DMS153 (cell line): ENCODE measurements around the gene UPK3A.
"Not testable (repeated sequence)": the region's sequence is repeated elsewhere in the genome, so short reads cannot be mapped to it uniquely, and the experiment has no call there.

Experiments used
- DNase-seq: peaks from one replicate; lab custom pipeline; 2025; lab: John Stamatoyannopoulos, UW

UPK3A gene

DNA sequence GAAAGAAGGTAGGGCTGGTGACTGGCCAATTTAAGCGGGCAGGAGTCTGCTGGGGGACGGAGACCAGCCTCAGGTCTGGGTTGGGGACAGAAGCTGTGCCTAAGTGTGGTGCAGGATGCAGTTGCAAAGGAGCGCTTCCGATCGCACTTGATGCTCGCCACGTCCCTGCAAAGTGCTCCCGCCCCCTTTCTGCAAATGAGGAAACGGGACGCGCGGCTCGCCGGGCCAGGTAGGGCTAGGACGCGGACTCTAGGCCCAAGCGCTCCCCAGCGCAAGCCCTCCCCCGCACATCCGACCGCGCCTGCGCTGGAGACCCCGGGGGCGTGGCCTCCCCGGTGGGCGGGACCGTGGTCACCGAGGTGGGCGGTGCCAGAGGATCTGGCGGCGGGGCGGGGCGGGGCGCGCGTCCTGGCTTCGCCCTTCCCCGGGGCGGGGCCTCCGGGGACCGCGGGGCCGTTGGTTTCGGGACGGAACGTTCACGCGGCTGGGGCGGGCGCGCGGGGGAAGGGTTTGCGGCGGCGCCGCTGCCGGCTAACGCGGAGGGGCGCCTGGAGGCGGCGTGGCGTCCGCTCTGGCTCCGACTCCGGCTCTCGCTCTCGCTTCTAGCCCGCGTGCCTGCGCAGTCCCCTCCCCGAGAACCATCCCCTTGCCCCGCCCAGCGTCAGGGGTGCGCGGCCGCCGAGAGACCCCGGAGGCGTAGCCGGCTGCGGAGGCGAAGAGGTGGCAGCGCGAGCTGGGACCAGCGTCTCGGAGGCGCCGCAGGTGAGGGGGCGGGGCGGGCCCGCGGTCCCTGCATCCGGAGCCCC lies 24.9 kb downstream of the UPK3A start, which contains the start of gene FAM118A:
Gene FAM118A, plus strand, starts transcription at position 513 of the 806 bp plus-strand sequence. CDS start 12,446 bp downstream, outside the sequence.
- peak; percentile 96 for DNase-seq

DNA sequence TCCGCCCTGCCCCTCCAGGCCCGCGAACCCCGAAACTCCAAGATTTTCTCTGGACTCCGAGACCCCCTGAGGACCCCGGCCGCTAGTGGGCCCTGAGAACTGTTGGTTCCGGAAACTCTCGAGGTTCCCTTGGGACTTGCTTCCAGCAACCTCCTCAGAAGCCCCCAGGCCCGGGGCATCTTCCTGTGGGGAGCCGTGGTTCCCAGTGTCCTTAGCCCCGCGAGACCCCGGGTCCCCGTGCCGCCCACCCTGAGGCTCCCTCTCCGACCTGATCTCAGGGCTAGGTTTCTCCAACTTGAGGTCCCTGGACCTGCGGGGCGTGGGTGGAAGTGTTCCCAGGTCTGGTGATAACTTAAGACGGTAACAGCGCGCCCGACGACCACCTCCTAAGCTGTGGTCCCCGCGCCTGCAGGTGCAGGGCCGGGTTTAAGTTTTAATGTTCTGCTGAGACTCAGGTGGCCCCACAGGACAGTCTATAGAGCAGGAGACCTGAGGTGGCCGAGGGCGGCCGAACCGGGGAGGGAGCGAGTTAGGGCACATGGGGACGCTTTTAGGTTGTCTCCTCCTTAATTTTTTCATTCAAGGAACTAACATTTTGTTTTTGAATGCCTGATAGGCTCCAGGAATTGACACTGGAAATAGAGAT lies 25.7 kb downstream of the UPK3A start:
- DNase-seq, result no peak

DNA sequence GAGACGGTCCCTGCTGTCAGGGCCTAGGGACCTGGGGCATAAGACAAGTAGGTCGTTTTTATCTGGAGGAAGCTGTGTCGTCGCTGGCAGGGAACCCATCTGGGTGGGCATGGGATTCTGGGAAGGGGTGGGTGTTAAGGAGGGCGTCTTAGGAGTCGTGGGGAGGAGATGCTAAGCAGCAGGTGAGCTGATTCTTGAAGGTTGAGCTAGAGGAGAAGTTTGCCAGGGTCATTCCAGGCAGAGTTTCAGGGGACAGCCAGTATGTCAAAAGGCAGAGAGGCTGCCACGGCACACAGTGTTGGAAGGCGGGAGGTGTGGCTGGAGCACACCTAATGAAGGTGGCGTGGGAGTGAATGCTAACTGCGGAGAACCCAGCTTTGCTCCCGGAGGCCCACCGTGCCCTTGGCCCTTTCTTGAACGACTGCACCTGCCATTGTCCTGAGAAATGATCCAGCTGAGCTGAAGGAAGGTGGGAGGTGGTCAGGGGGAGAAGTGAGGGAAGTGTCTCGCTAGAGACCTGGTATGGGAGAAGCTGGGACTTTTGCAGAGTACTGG lies 26.3 kb downstream of the UPK3A start:
- DNase-seq, result no peak

DNA sequence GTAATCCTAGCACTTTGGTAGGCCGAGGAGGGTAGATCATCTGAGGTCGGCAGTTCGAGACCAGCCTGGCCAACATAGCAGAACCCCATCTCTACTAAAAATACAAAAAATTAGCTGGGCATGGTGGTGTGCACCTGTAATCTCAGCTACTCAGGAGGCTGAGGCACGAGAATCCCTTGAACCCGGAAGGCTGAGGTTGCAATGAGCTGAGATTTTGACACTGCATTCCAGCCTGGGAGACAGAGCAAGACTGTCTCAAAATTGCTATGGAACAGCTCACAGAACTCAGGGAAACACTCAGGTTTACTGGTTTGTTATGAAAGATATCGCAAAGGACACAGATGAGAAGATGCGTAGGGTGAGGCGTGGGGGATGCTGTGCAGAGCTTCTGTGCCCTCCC lies 27.7 kb downstream of the UPK3A start:
- no peak for DNase-seq

DNA sequence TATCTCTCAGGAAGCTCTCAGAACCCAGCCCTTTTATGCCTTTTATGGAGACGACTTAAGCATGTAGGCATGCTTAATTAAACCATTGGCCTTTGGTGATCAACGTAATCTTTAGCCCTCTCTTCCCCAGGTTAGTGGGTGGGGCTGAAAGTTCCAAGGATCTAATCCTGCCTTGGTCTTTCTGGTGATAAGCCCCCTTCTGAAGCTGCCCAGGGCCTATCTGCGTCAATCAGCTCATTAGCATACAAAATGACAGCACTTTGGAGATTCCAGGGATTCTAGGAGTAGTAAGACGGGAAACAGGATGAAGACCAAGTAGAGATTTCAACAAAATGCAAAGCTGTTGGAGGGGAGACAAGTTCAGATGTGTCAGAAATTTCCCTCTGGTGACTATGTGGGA lies 28.1 kb downstream of the UPK3A start:
- no peak for DNase-seq

DNA sequence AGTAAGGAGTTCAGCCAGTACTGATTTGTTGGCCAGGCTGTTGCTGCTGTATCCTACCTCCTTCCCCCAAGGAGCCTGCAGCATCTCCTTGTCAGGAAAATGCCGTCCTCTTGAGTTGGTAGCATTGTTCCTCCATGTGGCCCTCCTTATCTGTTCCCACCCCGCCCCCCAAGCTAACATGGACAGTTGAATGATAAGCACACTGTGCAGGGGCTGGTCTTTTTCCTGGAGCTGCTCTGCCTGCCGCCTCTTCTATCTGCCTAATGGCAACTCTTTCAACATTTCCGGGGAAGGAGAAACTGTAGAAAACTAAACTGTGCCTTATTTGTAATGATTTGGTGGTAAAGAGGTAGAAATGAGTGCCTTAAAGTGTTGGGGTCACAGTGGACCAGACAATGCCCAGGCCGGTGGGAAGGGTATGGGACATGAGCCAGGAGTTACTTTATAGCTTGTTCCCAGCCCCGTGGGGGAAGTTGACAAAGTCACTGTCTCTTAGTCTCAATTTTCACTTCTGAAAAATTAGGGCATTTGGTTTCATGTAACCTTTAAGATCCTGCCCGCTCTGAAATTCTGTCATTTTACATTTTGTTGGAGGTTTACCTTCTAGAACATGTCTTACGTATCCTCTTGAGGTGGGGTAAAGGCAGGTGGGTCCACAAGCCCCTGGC lies 29.4 kb downstream of the UPK3A start:
- DNase-seq, result no peak

DNA sequence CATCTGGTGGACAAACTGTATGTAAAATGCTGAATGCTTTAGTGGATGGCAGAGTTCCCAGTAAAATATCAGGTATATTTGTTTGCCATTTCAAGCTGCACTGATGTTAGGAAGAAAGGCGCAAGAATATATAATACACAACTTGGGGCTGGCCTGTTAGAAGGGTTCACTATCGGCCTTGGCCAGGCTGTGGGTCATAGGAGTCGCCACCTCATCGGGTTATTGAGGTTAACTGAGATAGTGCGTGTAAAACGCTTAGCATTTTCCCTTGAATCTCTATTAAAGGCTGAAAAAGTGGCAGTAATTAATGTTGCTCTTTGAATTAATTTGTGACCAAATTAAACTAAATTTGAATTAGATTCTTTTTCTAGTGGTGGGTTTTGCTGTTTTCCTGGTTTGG lies 30.0 kb downstream of the UPK3A start:
- no peak for DNase-seq

DNA sequence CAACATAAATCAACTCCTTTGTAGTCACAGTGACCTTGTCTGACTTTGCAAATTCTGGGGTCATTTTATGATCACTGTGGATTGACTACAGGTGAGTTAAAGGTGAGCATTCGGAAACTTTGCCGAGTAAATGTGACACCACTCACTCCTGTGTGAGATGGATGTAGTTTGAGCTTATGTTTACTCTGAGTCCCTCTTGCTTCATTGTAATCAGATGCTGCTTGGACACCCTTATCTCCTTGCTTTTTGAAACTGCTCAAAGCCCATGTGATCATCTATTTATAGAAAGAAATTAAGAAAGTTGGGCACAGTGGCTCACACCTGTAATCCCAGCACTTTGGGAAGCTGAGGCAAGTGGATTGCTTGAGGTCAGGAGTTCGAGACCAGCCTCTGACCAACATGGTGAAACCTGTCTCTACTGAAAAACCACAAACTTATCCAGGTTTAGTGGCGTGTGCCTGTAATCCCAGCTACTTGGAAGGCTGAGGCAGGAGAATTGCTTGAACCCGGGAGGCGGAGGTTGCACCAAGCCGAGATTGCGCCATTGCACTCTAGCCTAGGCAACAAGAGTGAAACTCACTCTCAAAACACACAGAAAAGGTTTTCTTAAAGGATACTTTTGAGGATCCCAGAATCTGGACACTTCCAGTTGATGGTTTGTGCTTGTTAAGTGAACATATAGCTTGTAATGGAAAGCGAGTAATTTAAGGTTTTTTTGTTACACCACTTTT lies 32.2 kb downstream of the UPK3A start:
- no peak for DNase-seq

DNA sequence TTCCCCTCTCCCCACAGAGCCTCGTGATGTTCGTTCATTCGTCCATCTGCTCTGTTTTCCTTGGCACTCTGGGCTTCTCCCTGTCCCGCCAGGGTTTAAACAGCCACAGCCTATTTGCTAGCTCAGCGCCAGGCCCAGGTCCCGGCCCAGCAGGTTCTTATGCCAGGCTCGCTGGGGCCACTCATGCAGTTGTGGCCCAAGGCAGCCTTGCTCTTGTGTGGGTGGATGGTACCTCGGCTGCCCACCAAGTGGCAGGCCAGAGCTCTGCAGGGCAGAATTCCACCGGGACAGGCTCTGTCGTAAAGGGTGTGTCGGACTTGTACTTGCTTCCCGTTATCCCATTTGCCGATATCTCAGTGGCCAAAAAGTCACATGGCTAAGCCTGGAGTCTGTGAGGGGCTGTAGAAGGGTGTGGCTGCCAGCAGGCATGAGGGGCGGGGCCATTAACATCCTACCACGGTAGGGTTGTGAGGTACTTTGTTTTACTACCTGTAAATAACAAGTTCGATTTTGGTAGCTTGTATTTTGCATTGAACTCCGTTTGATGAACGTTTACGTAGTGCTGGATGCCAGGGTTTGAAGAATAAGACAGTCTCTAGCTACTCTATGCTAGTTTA lies 32.9 kb downstream of the UPK3A start:
- peak; percentile 54 for DNase-seq

DNA sequence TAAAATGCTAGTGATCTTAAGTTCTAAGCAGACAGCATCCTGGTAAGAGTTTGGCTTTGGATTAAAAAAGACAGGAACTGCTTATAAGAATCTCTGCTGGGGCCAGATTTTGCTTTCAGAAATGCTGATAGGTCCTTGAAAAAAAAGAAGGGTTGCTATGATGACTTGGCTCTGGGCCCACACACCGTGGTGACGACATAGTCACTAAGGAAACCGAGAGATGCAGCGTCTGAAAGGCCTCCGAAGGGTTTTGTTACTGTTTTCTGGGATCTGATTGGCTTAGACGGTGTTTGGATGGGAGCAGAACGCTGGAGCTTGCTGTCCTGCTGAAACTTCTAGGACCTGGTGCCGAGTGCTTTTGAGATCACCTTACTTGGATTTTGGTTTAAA lies 33.4 kb downstream of the UPK3A start:
- peak; percentile 88 for DNase-seq

DNA sequence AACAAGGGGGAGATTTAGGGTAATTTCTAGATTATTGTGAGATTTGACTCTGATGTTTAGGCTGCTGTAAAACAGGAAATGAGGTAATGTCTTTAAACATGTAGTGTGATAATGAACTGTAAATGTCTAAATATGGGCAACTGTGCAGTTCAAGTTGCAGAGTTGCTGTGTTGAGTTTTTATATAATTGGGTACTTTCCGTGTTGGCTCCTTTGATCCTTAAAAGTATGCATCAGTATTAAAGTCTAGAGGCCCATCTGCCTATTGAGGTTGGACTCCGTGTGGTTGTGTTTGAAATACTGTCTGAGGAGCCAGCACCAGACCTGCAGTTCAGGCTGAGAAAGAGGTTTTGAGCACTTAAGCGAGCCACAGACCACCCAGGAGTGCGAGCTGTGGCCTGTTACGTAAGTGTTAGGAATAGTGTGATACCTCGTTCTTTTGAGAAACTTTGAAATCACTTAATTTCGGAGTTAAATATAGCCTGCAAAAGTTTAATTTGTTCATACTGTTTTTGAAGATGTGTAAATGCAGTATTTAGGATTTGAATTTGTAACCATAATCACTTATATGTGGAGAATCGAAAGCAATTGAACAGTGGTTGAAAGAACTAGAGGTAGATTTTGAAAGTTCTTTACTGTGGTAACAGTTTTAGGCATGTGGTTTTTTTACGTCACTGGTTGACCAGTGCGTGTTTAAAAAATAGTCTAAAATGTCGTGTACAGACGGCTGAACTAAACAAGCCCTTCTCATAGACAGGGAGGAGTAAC lies 34.0 kb downstream of the UPK3A start:
- no peak for DNase-seq

DNA sequence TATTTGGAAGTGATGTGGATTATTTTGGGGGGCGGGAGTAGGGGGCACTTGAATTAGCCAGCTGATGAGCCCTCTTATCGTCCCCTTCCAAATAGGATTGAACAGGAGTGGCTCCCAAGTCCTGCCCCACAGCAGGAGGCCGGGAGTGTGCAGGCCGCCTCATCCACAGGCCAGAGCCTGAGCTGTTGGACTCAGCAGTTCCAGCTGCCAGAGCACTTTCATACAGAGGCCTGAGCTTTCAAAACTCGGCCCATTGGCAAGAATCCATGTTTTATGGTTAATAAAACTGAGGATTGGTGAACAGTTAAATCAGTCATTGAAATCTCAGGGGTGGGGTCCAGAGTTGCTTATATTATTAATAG lies 34.6 kb downstream of the UPK3A start:
- DNase-seq, result no peak

DNA sequence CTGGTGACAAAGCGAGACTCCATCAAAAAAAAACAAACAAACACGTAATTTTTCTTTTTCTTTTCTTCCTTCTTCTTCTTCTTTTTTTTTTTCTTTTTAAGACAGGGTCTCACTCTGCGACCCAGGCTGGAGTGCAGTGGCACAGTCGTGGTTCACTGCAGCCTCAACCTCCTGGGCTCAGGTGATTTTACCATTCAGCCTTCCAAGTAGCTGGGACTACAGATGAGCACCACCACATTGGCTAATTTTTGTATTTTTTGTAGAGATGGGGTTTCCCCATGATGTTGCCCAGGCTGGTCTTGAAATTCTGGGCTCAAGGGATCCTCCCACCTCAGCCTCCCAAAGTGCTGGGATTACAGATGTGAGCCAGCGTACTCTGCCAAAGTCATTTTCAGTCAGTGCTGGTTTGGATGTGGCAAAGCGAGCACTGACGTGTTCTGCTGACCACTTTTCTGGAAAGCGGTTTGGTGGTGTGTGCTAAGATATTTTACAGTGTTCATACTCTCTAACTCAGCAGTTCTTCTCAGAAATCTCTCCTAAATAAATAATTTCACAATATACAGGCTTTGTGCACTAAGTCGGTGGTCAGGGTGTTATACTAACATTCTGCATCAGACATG lies 35.7 kb downstream of the UPK3A start:
- no peak for DNase-seq

DNA sequence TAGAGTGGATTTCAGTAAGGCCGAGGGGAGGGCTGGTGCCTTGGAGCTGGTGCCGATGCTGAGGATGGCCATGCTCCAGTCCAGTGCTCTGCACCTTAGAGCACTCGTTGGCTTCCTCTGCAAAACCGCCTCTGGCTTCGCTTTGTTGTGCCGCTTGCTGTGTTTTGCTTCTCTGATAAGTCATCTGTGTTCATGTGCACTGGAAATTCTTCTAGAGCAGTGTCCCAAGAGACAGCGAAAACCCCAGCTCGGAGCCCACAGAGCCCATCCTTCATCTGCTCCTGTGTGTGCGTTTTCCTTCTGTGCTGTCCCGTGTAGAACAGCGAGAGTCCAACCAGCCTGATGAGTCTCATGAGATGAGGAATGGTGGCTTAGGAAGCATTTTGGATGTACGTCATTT lies 37.1 kb downstream of the UPK3A start:
- no peak for DNase-seq

DNA sequence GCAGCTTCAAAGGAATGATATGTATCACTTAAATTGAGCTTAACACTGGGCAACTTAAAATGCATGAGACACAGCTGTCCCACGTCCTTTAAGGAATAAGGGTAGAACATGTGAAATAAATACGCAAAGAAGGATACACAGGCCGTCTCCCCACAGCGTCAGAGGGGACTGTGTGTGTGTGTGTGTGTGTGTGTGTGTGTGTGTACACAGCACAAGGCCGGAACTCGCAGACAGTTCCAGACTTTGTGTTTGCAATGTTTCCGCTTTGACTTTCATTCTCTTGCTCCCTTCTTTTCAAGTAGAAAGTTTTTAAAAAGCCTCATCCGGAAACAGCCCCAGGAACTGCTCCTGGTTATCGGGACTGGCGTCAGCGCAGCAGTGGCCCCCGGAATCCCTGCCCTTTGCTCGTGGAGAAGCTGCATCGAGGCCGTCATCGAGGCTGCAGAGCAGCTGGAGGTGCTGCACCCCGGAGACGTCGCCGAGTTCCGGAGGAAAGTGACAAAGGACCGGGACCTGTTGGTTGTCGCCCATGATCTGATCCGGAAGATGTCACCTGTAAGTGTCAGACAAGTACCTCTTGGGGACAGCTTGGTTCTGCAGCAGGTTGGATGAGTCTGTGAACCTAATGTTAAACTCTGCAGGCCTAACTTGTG lies 38.2 kb downstream of the UPK3A start:
- no peak for DNase-seq

DNA sequence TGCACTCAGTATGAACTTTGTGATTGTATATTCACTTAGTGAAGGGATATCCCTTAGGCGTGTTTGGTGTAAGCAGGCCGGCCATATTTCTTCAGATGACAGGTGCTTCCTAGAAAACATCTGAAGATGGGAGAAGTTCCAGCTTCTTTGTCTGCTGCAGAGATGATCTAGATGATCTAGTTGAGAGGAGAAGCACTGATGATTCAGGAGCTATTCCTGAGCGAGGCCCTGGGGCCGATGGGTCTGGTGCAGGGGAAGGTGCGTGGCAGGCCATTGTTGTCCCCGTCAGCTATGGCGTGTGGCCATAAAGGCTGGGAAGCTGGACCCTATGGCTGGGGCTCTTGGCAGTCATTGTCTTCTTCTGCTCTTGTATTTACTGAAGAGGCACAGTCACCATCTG lies 38.9 kb downstream of the UPK3A start:
- no peak for DNase-seq

DNA sequence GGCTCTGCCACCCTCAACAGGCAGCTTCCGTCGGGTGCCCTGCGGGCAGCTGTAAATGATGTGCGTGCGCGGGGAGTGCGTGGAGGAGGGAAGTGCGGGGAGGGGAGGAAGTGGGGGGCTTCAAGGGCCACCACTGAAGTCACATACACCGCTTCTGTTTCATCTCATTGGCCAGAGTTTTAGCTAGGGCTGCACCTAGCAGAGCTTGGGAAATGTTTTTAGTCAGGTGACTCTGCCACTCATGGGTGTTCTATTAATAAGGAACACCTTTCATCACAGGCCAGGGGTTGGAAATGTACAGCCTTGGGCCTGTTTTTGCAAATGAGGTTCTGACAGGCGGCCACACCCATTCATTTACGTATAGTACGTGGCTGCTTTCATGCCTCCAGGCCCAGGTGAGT lies 39.6 kb downstream of the UPK3A start:
- DNase-seq, result no peak

DNA sequence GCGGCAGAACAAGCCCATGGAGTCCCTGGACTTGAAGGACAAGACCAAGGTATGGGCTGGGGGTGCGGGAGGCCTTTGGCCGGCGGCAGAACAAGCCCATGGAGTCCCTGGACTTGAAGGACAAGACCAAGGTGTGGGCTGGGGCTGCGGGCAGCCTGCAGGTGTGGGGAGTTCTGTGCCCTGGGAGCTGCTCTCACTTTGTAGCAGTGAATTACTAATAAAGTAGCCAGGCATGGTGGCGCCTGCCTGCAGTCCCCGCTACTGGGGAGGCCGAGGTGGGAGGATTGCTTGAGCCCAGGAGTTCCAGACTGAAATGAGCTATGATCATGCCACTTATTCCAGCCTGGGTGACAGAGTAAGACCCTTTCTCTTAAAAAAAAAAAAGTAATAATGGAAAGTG lies 43.5 kb downstream of the UPK3A start:
- DNase-seq, result not testable (repeated sequence)

DNA sequence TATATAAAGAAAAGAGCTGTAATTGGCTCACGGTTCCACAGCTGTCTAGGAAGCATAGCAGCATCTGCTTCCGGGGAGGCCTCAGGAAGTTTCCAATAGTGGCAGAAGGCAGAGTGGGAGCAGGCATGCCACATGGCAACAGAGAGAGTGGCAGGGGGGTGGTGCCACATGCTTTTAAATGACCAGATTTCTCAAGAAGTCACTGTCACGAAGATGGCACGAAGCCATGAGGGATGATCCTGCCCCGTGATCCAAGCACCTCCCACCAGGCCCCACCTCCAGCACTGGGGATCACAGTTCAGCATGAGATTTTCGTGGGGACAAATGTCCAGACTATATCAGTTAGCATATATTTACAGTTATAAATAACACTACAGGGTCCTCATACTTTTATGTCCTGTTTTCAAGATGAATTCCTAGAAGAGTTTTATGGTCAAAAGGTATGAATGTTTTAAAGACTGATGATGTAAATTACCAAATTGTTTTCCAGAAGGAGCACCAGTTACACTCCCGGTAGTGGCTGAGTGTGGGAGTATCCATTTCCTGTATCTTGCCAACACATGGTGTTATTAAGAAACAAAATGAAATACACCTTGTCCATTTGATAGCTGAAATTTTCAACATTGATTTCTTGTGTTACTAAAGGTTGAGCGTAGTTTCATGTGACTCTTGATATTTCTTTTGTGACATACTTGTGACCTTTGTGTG lies 44.2 kb downstream of the UPK3A start:
- peak; percentile 34 for DNase-seq
